A204.1 (cell line): Measurements from ENCODE around the gene TMED1.
"Not testable (repeated sequence)": the region's sequence is repeated elsewhere in the genome, so short reads cannot be mapped to it uniquely, and the experiment has no call there.

Source experiments
- FAIRE-seq: peaks from 2 replicates; lab custom pipeline; 2012; peaks lifted over from hg19 to GRCh38; lab: Jason Lieb, UNC

Gene TMED1, protein sequence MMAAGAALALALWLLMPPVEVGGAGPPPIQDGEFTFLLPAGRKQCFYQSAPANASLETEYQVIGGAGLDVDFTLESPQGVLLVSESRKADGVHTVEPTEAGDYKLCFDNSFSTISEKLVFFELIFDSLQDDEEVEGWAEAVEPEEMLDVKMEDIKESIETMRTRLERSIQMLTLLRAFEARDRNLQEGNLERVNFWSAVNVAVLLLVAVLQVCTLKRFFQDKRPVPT

DNA sequence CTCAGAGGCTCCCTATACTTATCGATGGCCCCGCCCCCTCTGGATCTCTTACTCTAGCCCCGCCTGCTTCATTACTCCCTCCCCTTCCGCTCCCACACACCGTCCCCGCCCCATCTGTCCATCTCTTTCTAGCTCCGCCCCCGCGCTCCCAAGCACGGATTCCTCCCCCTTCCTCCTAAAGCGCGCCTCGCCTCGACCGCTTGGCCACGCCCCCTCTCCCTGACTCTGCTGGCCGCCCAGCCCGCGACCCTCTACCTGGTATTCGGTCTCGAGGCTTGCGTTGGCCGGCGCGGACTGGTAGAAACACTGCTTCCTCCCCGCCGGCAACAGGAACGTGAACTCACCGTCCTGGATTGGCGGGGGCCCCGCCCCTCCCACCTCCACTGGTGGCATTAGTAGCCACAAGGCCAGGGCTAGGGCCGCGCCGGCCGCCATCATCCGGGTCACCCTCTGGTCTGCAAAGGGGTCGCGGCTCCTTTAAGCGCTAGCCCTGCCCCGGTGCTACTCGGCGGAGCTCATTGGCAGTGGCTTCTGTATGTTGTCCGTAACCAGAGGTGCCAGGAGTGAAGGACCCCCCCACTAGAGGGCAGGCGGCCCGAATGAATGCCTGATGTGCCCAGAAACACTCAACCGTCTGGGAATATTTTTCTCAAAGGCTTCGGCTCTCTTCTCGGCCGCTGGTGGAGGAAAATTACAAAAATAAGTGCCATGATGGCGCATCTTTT is at the start of gene TMED1:
TMED1 (minus strand) TSS at position 459 of the 725 bp plus-strand sequence; CDS start at position 438, 21 bp downstream.
- FAIRE-seq: peak; percentile 87

- FAIRE-seq: no peak
Observed at GRCh38 chr19:10885201-10886169, 49.5 kb upstream of the TMED1 start.

DNA sequence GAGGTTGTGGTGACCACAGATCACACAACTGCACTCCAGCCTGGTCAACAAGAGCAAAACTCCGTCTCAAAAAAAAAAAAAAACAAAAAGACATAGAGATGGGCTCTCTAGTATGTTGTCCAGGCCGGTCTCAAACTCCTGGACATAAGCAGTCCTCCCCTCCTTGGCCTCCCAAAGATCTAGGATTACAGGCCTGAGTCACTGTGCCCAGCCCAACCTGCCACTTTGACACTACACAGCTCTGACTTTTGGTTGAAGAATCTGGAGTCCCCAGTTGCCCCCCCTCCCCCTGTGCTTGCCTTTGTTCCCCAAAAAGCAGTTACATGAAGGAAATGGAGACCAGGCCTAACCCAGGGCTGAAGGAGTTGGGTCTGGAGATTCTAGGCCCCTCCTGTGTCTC is 48.3 kb upstream of the TMED1 start:
- no peak for FAIRE-seq

DNA sequence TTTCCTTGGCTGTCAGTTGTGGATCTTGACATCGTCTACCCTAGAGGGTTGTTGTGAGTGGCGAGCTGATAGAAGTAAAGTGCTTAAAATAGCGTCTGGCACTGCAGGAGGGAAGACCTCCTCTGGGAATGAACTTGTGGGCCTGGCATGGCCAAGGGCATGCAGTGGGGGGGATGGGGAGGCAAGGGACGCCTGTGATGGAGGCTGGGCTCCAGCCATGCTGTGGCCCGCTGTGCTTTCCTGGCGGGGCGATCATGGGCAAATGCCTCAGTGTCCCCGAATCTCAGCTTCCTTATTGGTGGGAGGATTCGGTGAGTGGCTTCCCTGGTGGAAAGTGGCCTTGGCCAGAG is 46.1 kb upstream of the TMED1 start:
- FAIRE-seq: no peak

GRCh38 chr19:10881403-10882107 is 45.5 kb upstream of the TMED1 start:
- no peak for FAIRE-seq

- FAIRE-seq: no peak
Observed at GRCh38 chr19:10878253-10878652, 42.2 kb upstream of the TMED1 start.

DNA sequence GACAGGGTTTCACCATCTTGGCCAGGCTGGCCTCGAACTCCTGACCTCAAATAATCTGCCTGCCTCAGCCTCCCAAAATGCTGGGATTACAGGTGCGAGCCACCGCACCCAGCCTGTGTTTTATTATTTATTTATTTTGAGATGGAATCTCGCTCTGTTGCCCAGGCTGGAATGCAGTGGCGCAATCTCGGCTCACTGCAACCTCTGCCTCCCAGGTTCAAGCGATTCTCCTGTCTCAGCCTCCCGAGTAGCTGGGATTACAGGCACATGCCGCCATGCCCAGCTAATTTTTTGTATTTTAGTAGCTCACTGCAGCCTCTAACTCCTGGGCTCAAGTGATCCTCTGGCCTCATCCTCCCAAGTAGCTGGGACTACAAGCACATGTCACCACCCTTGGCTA is 41.6 kb upstream of the TMED1 start:
- not testable (repeated sequence) for FAIRE-seq

- FAIRE-seq: no peak
Observed at GRCh38 chr19:10876459-10877240, 40.6 kb upstream of the TMED1 start.

DNA sequence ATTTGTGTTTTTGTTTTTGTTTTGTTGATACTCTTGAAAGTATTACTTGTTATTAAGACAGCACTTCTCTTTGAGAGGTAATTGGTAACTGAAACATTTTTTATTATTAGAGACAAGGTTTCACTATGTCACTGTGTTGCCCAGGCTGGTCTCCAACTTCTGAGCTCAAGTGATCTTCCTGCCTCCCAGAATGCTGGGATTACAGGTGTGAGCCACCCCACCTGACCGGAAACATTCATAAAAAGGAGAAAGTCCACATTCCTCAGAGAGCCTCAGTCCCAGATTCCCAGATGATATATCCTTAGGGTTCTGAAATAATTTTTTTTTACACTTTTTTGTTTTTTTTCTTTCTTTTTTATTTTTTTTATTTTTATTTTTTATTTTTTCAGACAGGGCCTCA is 38.0 kb upstream of the TMED1 start:
- no peak for FAIRE-seq

DNA sequence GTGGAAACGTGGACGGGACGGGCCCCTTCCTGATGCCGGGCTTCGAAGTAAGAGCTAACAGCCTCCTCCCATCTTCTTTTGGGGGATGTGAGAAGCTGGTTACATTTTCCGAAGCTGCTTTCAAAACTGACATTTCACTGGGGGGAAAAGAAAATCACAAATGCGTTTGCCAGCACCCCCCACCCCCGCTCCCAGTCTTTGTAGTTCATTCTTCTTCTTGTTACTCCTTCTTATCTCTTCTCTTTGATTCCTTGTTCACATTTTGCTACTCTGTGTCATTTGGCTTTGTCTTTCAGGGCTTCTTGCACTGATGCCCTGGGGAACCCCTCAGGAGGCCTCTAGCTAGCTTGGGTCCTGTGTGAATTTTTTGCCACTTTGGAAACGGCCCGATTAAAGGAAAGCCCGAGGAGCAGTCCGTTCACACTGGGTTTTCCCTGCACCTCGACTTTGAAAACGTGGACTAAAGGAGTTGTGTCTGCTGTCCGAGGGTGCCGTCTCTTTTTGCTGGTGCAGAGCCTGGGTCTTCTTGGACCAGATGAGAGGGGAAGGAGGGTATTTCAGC is 36.6 kb upstream of the TMED1 start:
- no peak for FAIRE-seq

GRCh38 chr19:10871711-10872545 is 35.9 kb upstream of the TMED1 start:
- FAIRE-seq: no peak

- FAIRE-seq: no peak
Observed at GRCh38 chr19:10870955-10871603, 35.1 kb upstream of the TMED1 start, which contains the start of gene CARM1. Gene CARM1 (plus strand): TSS chr19:10871553. CDS start chr19:10871703, 150 bp downstream.

DNA sequence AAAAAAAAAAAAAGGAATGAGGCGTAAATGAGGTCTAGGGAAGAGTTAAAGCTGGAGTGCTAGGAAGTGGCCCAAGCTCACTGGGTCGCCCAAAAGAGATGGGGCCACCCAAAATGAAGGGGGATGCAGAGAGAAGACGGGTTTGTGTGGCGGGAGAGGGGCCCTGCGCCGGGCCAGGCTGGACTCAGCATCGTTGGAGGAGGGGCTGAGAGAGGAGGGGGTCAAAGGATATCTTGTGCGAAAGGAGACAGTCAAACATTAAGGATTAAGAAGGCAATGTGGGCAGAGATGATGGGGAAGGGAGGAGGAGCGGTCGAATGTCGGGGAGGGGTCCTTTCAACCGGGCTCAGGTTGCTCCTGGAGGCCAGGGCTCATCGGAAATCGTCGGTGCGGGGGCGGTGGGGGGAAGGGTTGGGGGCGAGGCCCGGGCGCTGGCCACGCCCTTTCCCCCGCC is 34.5 kb upstream of the TMED1 start:
- FAIRE-seq: no peak

- FAIRE-seq: not testable (repeated sequence)
Observed at GRCh38 chr19:10869872-10870311, 33.9 kb upstream of the TMED1 start.

- no peak for FAIRE-seq
Observed at GRCh38 chr19:10868872-10869547, 33.0 kb upstream of the TMED1 start.

GRCh38 chr19:10866495-10866894 is 30.5 kb upstream of the TMED1 start:
- no peak for FAIRE-seq

DNA sequence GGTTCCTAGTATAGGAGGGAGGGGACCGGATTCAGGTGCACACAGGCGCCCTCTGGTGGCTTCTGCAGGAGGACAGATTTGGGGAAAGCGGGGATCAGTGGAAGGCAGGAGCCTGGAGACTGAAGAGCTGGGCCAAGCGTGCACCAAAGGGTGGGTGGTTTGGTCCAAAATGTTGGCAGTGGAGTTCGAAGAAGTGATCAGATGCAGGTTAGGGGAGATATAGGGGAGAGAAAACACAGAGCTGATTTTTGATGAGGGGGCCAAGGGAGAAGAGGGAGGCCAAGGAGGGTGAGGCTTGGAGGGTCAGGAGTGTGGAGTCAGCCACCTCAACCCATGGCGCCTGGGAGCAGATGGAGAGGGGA is 28.5 kb upstream of the TMED1 start:
- no peak for FAIRE-seq

DNA sequence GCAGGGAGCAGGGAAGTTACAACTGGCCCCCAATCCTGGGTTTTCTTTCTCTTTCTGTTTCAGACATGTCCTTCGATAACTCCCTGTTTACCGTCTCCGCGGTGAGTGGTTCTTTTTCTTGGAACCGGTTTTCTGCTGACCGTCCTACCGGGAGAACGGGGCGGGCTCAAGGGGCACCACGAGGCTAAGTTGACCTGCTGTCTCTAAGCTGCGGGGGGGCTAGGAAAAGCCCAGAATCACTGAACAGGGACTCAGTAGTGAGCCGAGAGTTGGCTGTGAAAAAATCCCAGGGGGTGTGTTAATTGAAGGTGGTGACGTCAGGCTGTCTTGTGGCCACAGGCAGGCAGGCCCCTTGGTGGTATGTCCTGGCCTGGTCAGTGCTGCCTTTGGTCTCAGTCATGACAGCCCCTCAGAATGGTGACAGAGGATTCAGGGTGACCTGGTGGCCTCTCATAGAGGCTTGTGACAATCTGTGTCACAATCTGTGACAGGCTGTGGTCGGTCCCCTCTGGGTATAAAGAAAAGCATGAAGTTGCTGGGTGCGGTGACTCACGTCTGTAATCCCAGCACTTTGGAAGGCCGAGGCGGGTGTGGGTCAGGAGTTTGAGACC is 27.2 kb upstream of the TMED1 start:
- no peak for FAIRE-seq
